RWPE1 (cell line): ENCODE data around the gene C12orf57.
"Not testable (repeated sequence)": the region's sequence is repeated elsewhere in the genome, so short reads cannot be mapped to it uniquely, and the experiment has no call there.

Experiments
- CTCF ChIA-PET: fragments of 350-600 bp; sonication (Branson Sonifier 250); formaldehyde crosslinking; extraction: SDS; loops from one replicate; lab custom pipeline; 2021; lab: Yijun Ruan, JAX
- POLR2A ChIA-PET: fragments of 400-600 bp; formaldehyde crosslinking; extraction: SDS; loops from one replicate; lab custom pipeline; 2020; ENCODE audit warnings: antibody characterized with exemption; ENCODE audit not compliant: low non-redundant PET; lab: Yijun Ruan, JAX
- DNase-seq: peaks from one replicate; pipeline ENCODE4 v3.0.0; 2012; ENCODE audit warnings: low spot score
- H3K27ac ChIP-seq: fragments of 450-650 bp; 2 replicates; pipeline ENCODE4 v1.5.1; 2017
- TF ChIP-seq, protein P1 (sequence below): fragments of 450-650 bp; conservative IDR thresholded peaks from 2 replicates; pipeline ENCODE4 v1.5.1; 2017; ENCODE audit warnings: low read depth, mild to moderate bottlenecking

The C12orf57 gene

DNA sequence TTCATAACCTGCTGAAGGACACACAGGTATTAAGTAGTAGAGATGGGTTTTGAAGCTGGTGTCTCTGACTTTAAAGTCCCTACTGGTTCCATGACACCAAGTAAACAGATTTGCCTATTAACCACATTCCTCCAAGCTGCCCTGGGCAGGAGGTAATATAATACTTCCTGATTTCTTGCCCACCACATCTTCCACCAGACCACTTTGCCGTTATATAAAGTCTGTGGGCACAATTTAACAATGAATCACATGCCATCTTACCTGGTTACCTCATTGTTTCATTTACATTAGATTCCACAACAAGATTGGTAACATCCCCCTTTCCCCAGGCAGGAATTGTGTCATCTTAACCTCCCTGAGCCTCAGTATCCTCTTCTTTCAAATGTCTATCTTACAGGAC is 40.1 kb upstream of the C12orf57 start:
- CTCF ChIA-PET, result interaction anchor here (0.8 kb wide), 1 partner anchor 13 kb away, joined by 4 read pairs; no protein-coding TSS in a partner anchor
- H3K27ac ChIP-seq, result no peak overlapping the region
- TF ChIP-seq, protein P1, sequence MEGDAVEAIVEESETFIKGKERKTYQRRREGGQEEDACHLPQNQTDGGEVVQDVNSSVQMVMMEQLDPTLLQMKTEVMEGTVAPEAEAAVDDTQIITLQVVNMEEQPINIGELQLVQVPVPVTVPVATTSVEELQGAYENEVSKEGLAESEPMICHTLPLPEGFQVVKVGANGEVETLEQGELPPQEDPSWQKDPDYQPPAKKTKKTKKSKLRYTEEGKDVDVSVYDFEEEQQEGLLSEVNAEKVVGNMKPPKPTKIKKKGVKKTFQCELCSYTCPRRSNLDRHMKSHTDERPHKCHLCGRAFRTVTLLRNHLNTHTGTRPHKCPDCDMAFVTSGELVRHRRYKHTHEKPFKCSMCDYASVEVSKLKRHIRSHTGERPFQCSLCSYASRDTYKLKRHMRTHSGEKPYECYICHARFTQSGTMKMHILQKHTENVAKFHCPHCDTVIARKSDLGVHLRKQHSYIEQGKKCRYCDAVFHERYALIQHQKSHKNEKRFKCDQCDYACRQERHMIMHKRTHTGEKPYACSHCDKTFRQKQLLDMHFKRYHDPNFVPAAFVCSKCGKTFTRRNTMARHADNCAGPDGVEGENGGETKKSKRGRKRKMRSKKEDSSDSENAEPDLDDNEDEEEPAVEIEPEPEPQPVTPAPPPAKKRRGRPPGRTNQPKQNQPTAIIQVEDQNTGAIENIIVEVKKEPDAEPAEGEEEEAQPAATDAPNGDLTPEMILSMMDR, result no peak
- DNase-seq, result no peak
- POLR2A ChIA-PET, result no interaction called here

DNA sequence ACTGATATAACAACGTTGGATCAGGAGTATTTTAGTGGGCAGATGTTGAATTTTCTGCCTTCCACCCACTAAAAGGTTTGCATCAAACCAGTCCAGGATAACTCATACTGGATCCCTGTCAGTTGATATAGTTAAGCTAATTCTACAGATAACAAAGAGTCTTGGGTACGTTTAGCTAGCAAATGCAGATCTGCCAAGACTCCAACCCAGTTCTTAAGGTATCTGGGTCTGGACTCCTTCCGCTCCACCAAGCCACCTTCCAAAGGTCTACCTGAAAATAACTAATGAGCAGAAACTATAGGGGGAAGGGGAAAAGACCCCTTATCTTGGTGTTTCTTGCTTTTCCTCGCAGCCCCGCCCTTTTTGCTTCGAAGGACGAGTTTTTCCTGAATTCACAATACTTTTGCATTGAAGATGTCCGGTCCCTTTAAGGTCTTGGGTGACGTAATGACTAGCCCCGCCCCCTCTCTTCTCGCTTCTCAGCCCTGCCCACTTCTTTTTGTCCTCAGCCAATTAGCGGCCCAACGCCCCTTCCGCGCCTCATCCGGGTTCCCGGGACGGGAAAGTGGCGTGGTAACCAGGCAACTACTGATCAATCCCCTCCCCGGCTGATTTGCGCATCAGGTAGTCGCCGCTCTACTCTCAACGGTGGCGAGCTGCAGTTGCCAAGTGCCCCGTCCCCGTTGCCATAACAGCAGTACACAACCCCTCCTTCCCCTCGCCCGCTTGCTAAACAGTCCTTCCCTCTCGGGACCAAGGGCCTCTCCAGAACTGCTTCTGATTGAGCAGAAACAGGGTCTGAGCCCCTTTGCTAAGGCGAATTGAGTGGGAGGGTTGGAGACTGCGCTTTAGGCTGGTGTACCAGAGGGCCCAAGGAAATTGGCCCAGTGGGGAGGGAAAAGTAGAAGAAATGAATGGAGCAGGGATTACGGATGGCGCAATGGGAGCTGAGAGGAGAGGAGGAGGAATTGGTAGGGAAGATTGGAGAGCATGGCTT is 39.2 kb upstream of the C12orf57 start, which contains the start of gene LRRC23:
TSS of gene LRRC23 (plus strand) at position 543 of the 997 bp plus-strand sequence. CDS start 812 bp downstream, outside the sequence.
- ChIA-PET POLR2A (interaction anchor here (0.6 to 0.7 kb wide), 3 partner anchors 9 to 21 kb away, joined by 3 to 4 read pairs (median 4); partner anchors contain the start of gene ENO2), CTCF (interaction anchor here (0.7 to 1.3 kb wide), 5 partner anchors 13 to 37 kb away, joined by 3 to 9 read pairs (median 5); partner anchors contain the start of gene SPSB2)
- TF ChIP-seq, protein P1, result no peak
- peak; percentile 96 for DNase-seq
- H3K27ac ChIP-seq, result peak within 1 kb of the TSS; percentile 57

DNA sequence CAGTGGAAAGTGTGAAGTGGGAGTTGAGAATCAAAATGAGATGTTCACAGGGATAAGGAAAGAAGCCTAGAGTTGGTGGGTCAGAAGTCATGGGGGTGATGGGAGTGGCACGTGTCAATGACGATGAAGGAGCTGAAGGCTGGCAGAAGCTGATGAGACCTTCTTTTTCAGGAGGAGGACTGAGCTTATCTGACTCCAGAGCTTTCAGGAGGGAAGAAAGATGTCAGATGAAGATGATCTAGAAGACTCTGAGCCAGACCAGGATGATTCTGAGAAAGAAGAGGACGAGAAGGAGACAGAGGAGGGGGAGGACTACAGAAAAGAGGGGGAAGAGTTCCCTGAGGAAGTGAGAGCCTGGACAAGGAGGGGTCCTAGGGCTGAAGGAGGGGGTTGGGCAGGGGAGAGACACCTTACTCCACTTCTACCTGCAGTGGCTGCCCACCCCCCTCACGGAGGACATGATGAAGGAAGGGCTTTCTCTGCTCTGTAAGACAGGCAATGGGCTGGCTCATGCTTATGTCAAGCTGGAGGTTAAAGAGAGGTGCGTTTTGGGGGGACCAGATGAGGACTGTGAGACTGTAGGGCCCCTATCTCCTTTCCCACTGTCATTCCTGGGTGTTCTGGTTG is 38.3 kb upstream of the C12orf57 start:
- no peak for DNase-seq
- TF ChIP-seq, protein P1, result no peak
- POLR2A ChIA-PET, result interaction anchor here (0.5 to 0.7 kb wide), 3 partner anchors 9 to 333 kb away, joined by 3 to 4 read pairs (median 3); partner anchors contain the start of gene ENO2
- peak overlapping the region; percentile 57 for H3K27ac ChIP-seq
- CTCF ChIA-PET, result interaction anchor here (0.9 to 1.4 kb wide), 3 partner anchors 14 to 34 kb away, joined by 4 to 9 read pairs (median 8); no protein-coding TSS in a partner anchor

DNA sequence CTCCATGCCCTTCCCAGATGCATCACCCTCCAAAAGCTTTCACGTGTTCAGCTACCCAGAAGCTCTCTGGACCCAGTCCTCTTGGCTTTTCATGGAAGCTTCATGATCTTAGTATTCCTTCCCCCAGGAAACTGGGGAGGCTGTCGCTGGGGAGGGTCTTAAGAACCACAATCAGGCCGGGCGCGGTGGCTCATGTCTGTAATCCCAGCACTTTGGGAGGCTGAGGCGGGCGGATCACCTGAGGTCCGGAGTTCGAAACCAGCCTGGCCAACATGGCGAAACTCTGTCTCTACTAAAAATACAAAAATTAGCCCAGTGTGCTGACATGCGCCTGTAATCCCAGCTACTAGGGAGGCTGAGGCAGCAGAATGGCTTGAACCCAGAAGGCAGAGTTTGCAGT is 35.7 kb upstream of the C12orf57 start:
- H3K27ac ChIP-seq, DNase-seq: not testable (repeated sequence)
- ChIA-PET CTCF (interaction anchor here (0.6 to 1.5 kb wide), 6 partner anchors 10 to 223 kb away, joined by 3 to 5 read pairs (median 4); partner anchors contain the start of gene SPSB2), POLR2A (interaction anchor here (0.9 kb wide), 1 partner anchor 17 kb away, joined by 3 read pairs; no protein-coding TSS in a partner anchor)

DNA sequence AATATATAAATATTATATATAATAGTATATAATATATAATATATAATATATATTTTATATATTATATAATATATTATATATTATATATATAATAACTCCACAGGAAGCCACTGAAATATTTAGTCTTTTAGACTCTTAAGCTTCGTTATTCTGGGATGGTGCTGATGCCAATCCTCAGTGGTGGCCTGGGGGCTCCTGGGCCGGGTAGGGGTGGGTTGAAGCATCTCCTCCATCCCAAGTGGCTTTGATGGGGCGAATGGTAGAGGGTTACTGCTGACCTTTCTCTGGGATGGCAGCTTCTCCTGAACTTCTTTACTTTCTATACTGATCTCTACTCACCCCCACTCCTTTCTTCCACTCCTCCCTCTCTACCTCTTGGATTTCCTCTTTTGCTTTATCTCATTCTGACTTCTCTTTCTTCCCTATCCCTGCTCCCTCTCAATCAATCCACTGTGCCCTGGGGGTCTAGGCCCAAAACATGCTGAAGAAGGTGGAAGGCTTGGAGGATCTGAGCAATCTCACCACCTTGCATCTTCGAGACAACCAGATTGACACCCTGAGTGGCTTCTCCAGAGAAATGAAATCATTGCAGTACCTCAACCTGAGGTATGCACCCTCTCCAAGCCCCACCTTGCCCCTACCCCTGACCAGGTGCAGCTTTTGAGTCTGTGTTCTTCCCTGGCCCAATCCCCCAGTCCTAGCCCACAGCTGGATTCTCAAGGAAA is 34.2 kb upstream of the C12orf57 start:
- ChIA-PET CTCF (interaction anchor here (0.6 to 1.1 kb wide), 2 partner anchors 18 to 39 kb away, joined by 3 to 6 read pairs; no protein-coding TSS in a partner anchor), POLR2A (no interaction called here)
- DNase-seq, result no peak
- TF ChIP-seq, protein P1, result no peak
- no peak overlapping the region for H3K27ac ChIP-seq
